22Rv1 (cell line): ENCODE data around the gene TRIM59.

Source experiments
- CTCF ChIP-seq: fragments of 450-650 bp; IDR thresholded peaks from 2 replicates; pipeline ENCODE4 v1.5.1; 2017; ENCODE audit warnings: mild to moderate bottlenecking
- ZFX ChIP-seq: fragments of 450-650 bp; IDR thresholded peaks from 2 replicates; pipeline ENCODE4 v1.6.1; 2017; ENCODE audit warnings: antibody characterized with exemption, borderline replicate concordance

DNA sequence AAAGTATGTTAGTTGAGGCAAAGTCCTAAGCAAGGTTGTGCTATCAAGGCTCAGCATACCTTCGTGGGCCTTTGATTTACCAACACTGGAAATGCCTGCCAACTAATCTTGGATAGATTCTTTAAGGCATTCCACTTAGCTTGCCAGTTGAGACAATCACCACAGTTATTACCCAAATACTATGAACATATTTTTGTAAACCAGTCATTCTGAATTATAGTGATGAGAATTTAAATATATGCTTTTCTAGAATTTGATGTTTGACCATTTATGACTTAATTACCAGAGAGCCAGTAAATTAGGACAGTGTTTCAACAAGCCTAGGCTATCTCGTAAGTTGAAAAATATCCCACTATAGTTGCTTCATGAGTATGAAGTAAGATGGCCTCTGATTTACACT, 15.5 kb downstream of the TRIM59 start:
- TF ChIP-seq ZFX (no peak), CTCF (no peak)
